KOPT-K1 (cell line): Measurements from ENCODE around the gene SCLT1.

Source experiments
- H3K27ac ChIP-seq: fragments of 200-600 bp; sonication (generic); 2 replicates; pipeline ENCODE4 v1.5.1; 2016; ENCODE audit warnings: antibody characterized with exemption, mild to moderate bottlenecking, low read depth, low read length; ENCODE audit not compliant: poor library complexity, severe bottlenecking
- H3K36me3 ChIP-seq: fragments of 200-600 bp; sonication (generic); 2 replicates; pipeline ENCODE4 v1.5.1; 2017; ENCODE audit warnings: antibody characterized with exemption, mild to moderate bottlenecking, low read length, moderate library complexity; ENCODE audit not compliant: insufficient read depth
- H3K9me3 ChIP-seq: fragments of 200-600 bp; sonication (generic); 2 replicates; pipeline ENCODE4 v1.5.1; 2017; ENCODE audit warnings: antibody characterized with exemption, low read length, mild to moderate bottlenecking; ENCODE audit not compliant: insufficient read depth, poor library complexity, severe bottlenecking

SCLT1 gene

DNA sequence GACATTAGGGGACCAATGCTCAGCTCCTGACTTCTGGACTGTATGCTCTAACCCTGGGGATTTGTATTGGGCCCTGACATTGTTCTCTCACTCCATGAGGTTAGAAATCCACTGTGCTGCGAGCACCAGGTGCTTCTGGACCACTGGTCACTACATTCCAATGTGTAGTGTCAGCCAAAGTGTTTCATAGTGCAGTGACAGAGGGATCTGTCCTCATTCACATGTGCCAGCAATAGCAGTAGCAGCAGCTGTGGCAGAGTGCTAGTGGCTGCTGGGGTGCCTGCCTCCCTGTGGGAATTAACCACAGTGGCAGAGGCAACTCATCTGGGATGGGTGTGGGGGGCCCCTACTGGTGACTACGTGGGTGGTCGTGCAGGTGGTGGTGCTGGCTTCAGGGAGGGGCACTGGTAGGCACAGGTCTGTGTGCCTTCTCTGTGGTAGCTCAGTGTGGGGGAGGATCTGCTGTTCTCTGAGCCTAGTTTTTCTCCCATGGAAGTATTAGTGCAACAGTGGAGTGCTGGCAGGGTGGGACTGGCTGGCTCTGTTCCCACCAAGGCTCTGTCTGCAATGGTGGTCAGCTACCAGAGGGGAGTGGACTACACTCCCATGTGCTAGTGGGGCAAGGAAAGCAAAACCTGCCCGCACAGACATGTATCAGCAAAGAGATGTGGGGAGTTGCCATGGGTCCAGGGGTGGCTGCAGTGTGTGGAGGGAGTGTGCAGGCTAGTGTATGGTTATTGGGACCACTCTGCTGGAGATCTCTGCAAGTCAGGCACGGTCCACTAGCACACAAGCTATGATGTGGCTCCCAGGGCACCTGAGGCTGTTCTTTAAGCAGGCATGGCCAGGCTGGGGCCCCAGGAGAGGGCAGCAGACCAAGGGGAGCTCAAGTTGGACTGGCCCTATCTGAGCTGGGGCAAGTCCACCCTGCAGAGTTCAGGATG lies 78.5 kb downstream of the SCLT1 start:
- H3K9me3 ChIP-seq: peaks cover 63% of the 10 kb centered on the region
- no peak overlapping the region for H3K27ac ChIP-seq
- H3K36me3 ChIP-seq: peaks cover 16% of the 10 kb centered on the region

GRCh38 chr4:129008096-129008495 lies 85.2 kb downstream of the SCLT1 start:
- Histone ChIP-seq H3K9me3 (peaks cover 53% of the 10 kb centered on the region), H3K36me3 (no peaks in the 10 kb centered on the region), H3K27ac (no peak overlapping the region)

- Histone ChIP-seq H3K36me3 (peaks cover 33% of the 10 kb centered on the region), H3K9me3 (peaks cover 20% of the 10 kb centered on the region), H3K27ac (no peak overlapping the region)
Measured at GRCh38 chr4:128986908-128987307, 106.4 kb downstream of the SCLT1 start.

- Histone ChIP-seq H3K36me3 (peaks cover 33% of the 10 kb centered on the region), H3K27ac (no peak overlapping the region), H3K9me3 (peaks cover 20% of the 10 kb centered on the region)
Measured at GRCh38 chr4:128986019-128986418, 107.3 kb downstream of the SCLT1 start.

GRCh38 chr4:128983771-128984485 lies 109.4 kb downstream of the SCLT1 start:
- peaks cover 30% of the 10 kb centered on the region for H3K36me3 ChIP-seq

GRCh38 chr4:128981377-128981776 lies 112.0 kb downstream of the SCLT1 start:
- no peak overlapping the region for H3K27ac ChIP-seq
- no peaks in the 10 kb centered on the region for H3K9me3 ChIP-seq
- H3K36me3 ChIP-seq: peaks cover 18% of the 10 kb centered on the region

More at GRCh38 chr4:128983771-128984485, 109.4 kb downstream of the SCLT1 start:
- peaks cover 6% of the 10 kb centered on the region for H3K9me3 ChIP-seq
- no peak overlapping the region for H3K27ac ChIP-seq

GRCh38 chr4:128980816-128981326 lies 112.5 kb downstream of the SCLT1 start:
- no peaks in the 10 kb centered on the region for H3K9me3 ChIP-seq
- H3K27ac ChIP-seq: no peak overlapping the region
- peaks cover 13% of the 10 kb centered on the region for H3K36me3 ChIP-seq

GRCh38 chr4:128979934-128980333 lies 113.4 kb downstream of the SCLT1 start:
- no peaks in the 10 kb centered on the region for H3K9me3 ChIP-seq
- peaks cover 7% of the 10 kb centered on the region; the same call in 1 of the 2 replicates for H3K36me3 ChIP-seq
- no peak overlapping the region for H3K27ac ChIP-seq

DNA sequence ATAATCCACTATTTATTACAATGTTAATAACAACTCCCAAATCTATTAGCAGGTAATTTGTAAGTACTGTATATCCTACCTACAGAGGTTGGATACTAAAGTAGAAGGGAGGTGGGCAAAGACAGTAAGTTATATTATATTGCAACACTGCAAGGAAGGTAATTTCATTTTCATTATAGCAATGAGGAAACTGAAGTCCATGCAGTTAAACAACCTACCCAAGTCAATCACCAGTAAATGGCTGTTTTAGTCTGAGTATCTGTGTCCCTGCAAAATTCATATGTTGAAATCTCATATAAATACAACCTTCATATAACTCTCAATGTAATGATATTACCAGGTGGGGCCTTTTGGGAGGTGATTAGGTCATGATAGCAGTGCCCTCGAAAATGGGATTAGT lies 114.4 kb downstream of the SCLT1 start:
- no peak overlapping the region for H3K27ac ChIP-seq

GRCh38 chr4:128974136-128974581 lies 119.2 kb downstream of the SCLT1 start:
- no peaks in the 10 kb centered on the region for H3K9me3 ChIP-seq
- peaks cover 14% of the 10 kb centered on the region for H3K36me3 ChIP-seq
- no peak overlapping the region for H3K27ac ChIP-seq

More for the DNA sequence above, 114.4 kb downstream of the SCLT1 start:
- H3K9me3 ChIP-seq: no peaks in the 10 kb centered on the region
- H3K36me3 ChIP-seq: peaks cover 7% of the 10 kb centered on the region; the same call in 1 of the 2 replicates

GRCh38 chr4:128973384-128973783 lies 120.0 kb downstream of the SCLT1 start:
- no peaks in the 10 kb centered on the region for H3K9me3 ChIP-seq
- no peak overlapping the region for H3K27ac ChIP-seq
- peaks cover 17% of the 10 kb centered on the region for H3K36me3 ChIP-seq

DNA sequence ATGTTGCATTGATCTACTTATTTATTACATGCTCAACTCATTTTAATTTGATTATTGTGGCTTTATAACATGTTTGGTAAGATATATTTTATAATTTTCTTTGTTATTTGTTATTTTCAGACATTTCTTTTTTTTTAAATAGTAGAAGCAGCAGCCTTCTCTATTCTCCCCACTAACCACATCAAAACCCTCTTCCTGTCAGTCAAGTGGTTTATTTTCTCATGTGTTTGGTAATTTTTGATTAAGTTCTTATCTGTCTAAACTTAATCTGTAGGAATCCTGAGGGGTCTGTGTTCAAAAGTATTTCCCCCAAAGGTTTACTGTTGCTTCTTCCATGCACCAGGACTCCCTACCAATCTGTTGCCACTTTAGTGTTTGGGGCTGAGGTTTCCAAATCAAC lies 131.9 kb downstream of the SCLT1 start:
- Histone ChIP-seq H3K9me3 (no peaks in the 10 kb centered on the region), H3K27ac (no peak overlapping the region), H3K36me3 (0 out of 2 replicates have a peak, but pooled peaks cover under 1% of the 10 kb centered on the region)

- Histone ChIP-seq H3K9me3 (no peaks in the 10 kb centered on the region), H3K36me3 (no peaks in the 10 kb centered on the region), H3K27ac (no peak overlapping the region)
Measured at GRCh38 chr4:128958194-128958593, 135.1 kb downstream of the SCLT1 start.

- no peak overlapping the region for H3K27ac ChIP-seq
- H3K36me3 ChIP-seq: no peaks in the 10 kb centered on the region
- H3K9me3 ChIP-seq: no peaks in the 10 kb centered on the region
Measured at GRCh38 chr4:128957459-128957858, 135.9 kb downstream of the SCLT1 start.

- Histone ChIP-seq H3K9me3 (no peaks in the 10 kb centered on the region), H3K27ac (no peak overlapping the region), H3K36me3 (peaks cover 9% of the 10 kb centered on the region; the same call in 1 of the 2 replicates)
Measured at GRCh38 chr4:128955751-128956150, 137.6 kb downstream of the SCLT1 start.
